HUES48 (cell line): ENCODE results near the gene IFT25.
A peak's percentile ranks its signal among the peaks of the same experiment; 100 is the strongest.
"Not testable (repeated sequence)": the region's sequence is repeated elsewhere in the genome, so short reads cannot be mapped to it uniquely, and the experiment has no call there.

Experiments
- H3K27ac ChIP-seq: one replicate; pipeline ENCODE4 v1.7.0; 2013; ENCODE audit warnings: low read depth, low read length, inconsistent platforms
- H3K27me3 ChIP-seq: 2 replicates; pipeline ENCODE4 v1.6.1; 2013; ENCODE audit warnings: mild to moderate bottlenecking, low read length; ENCODE audit not compliant: control insufficient read depth, insufficient read depth
- H3K36me3 ChIP-seq: 2 replicates; pipeline ENCODE4 v1.6.1; 2013; ENCODE audit warnings: low read length; ENCODE audit not compliant: control insufficient read depth, insufficient read depth
- H3K4me1 ChIP-seq: 2 replicates; pipeline ENCODE4 v1.6.1; 2013; ENCODE audit warnings: mild to moderate bottlenecking, low read length; ENCODE audit not compliant: control insufficient read depth, insufficient read depth
- H3K4me3 ChIP-seq: 2 replicates; pipeline ENCODE4 v1.5.1; 2013; ENCODE audit warnings: mild to moderate bottlenecking, low read depth, low read length
- H3K9ac ChIP-seq: 2 replicates; pipeline ENCODE4 v1.6.1; 2013; ENCODE audit warnings: mild to moderate bottlenecking, low read depth, low read length, moderate library complexity
- H3K9me3 ChIP-seq: 2 replicates; pipeline ENCODE4 v1.6.1; 2013; ENCODE audit warnings: low read length; ENCODE audit not compliant: control insufficient read depth, insufficient read depth

The IFT25 gene

GRCh38 chr1:53975861-53976260, 30.4 kb upstream of the IFT25 start:
- no peaks in the 10 kb centered on the region for H3K27me3 ChIP-seq
- no peaks in the 10 kb centered on the region for H3K4me1 ChIP-seq
- peaks cover 4% of the 10 kb centered on the region; the same call in 1 of the 2 replicates for H3K36me3 ChIP-seq
- H3K4me3 ChIP-seq, result no peak overlapping the region
- no peaks in the 10 kb centered on the region for H3K9me3 ChIP-seq
- no peak overlapping the region for H3K9ac ChIP-seq
- H3K27ac ChIP-seq, result no peak overlapping the region

GRCh38 chr1:53971718-53972117, 26.2 kb upstream of the IFT25 start:
- H3K27me3 ChIP-seq, result no peaks in the 10 kb centered on the region
- H3K27ac ChIP-seq, result no peak overlapping the region
- H3K9ac ChIP-seq, result no peak overlapping the region
- H3K4me1 ChIP-seq, result no peaks in the 10 kb centered on the region
- no peaks in the 10 kb centered on the region for H3K9me3 ChIP-seq
- H3K36me3 ChIP-seq, result peaks cover 39% of the 10 kb centered on the region
- H3K4me3 ChIP-seq, result no peak overlapping the region

- H3K36me3 ChIP-seq, result peaks cover 58% of the 10 kb centered on the region
- H3K9ac ChIP-seq, result not testable (repeated sequence)
These were observed 23.8 kb upstream of the IFT25 start for GRCh38 chr1:53969323-53969722.

GRCh38 chr1:53968125-53968513, 22.6 kb upstream of the IFT25 start:
- no peaks in the 10 kb centered on the region for H3K4me1 ChIP-seq
- H3K36me3 ChIP-seq, result peaks cover 69% of the 10 kb centered on the region
- no peaks in the 10 kb centered on the region for H3K27me3 ChIP-seq
- no peak overlapping the region for H3K27ac ChIP-seq
- no peak overlapping the region for H3K9ac ChIP-seq
- no peaks in the 10 kb centered on the region for H3K9me3 ChIP-seq
- no peak overlapping the region for H3K4me3 ChIP-seq

More at GRCh38 chr1:53969323-53969722, 23.8 kb upstream of the IFT25 start:
- not testable (repeated sequence) for H3K4me1 ChIP-seq, H3K9me3 ChIP-seq, H3K27ac ChIP-seq, H3K4me3 ChIP-seq, H3K27me3 ChIP-seq

- Histone ChIP-seq H3K36me3 (peaks cover 75% of the 10 kb centered on the region), H3K4me3 (no peak overlapping the region), H3K4me1 (no peaks in the 10 kb centered on the region), H3K9me3 (no peaks in the 10 kb centered on the region), H3K27me3 (no peaks in the 10 kb centered on the region), H3K9ac (no peak overlapping the region), H3K27ac (no peak overlapping the region)
These were observed 22.1 kb upstream of the IFT25 start for GRCh38 chr1:53967409-53968124.

- H3K9ac ChIP-seq, result no peak overlapping the region
- no peaks in the 10 kb centered on the region for H3K27me3 ChIP-seq
- H3K27ac ChIP-seq, result no peak overlapping the region
- H3K4me1 ChIP-seq, result no peaks in the 10 kb centered on the region
- no peak overlapping the region for H3K4me3 ChIP-seq
- no peaks in the 10 kb centered on the region for H3K9me3 ChIP-seq
- peaks cover 82% of the 10 kb centered on the region for H3K36me3 ChIP-seq
These were observed 21.3 kb upstream of the IFT25 start for GRCh38 chr1:53966794-53967193.

- Histone ChIP-seq H3K9ac (no peak overlapping the region), H3K36me3 (peaks cover 88% of the 10 kb centered on the region), H3K4me3 (no peak overlapping the region), H3K27ac (no peak overlapping the region), H3K27me3 (no peaks in the 10 kb centered on the region), H3K4me1 (no peaks in the 10 kb centered on the region), H3K9me3 (no peaks in the 10 kb centered on the region)
These were observed 18.6 kb upstream of the IFT25 start for GRCh38 chr1:53964109-53964508.

- no peak overlapping the region for H3K4me3 ChIP-seq
- no peaks in the 10 kb centered on the region for H3K4me1 ChIP-seq
- H3K36me3 ChIP-seq, result peaks cover 87% of the 10 kb centered on the region
- H3K27me3 ChIP-seq, result no peaks in the 10 kb centered on the region
- H3K27ac ChIP-seq, result no peak overlapping the region
- no peak overlapping the region for H3K9ac ChIP-seq
- no peaks in the 10 kb centered on the region for H3K9me3 ChIP-seq
These were observed 18.0 kb upstream of the IFT25 start for GRCh38 chr1:53963460-53963859.

GRCh38 chr1:53962395-53962794, 16.9 kb upstream of the IFT25 start:
- no peak overlapping the region for H3K9ac ChIP-seq
- no peaks in the 10 kb centered on the region for H3K9me3 ChIP-seq
- H3K36me3 ChIP-seq, result peaks cover 85% of the 10 kb centered on the region

GRCh38 chr1:53959664-53960250, 14.3 kb upstream of the IFT25 start:
- Histone ChIP-seq H3K4me1 (peaks cover 14% of the 10 kb centered on the region), H3K4me3 (no peak overlapping the region), H3K36me3 (peaks cover 70% of the 10 kb centered on the region), H3K27me3 (no peaks in the 10 kb centered on the region), H3K9ac (no peak overlapping the region), H3K9me3 (no peaks in the 10 kb centered on the region), H3K27ac (no peak overlapping the region)

More at GRCh38 chr1:53962395-53962794, 16.9 kb upstream of the IFT25 start:
- H3K4me3 ChIP-seq, result no peak overlapping the region
- no peak overlapping the region for H3K27ac ChIP-seq
- peaks cover 7% of the 10 kb centered on the region for H3K4me1 ChIP-seq
- H3K27me3 ChIP-seq, result no peaks in the 10 kb centered on the region

- peak overlapping the region; percentile 77 for H3K27ac ChIP-seq
These were observed 11.8 kb upstream of the IFT25 start for GRCh38 chr1:53957194-53957818.

More at GRCh38 chr1:53957194-53957818, 11.8 kb upstream of the IFT25 start:
- Histone ChIP-seq H3K9me3 (no peaks in the 10 kb centered on the region), H3K4me1 (peaks cover 14% of the 10 kb centered on the region), H3K27me3 (no peaks in the 10 kb centered on the region), H3K9ac (no peak overlapping the region), H3K36me3 (peaks cover 71% of the 10 kb centered on the region), H3K4me3 (no peak overlapping the region)
